Measurements from ENCODE around the gene WT1.
"Not testable (repeated sequence)": the region's sequence is repeated elsewhere in the genome, so short reads cannot be mapped to it uniquely, and the experiment has no call there.

Gene WT1

DNA sequence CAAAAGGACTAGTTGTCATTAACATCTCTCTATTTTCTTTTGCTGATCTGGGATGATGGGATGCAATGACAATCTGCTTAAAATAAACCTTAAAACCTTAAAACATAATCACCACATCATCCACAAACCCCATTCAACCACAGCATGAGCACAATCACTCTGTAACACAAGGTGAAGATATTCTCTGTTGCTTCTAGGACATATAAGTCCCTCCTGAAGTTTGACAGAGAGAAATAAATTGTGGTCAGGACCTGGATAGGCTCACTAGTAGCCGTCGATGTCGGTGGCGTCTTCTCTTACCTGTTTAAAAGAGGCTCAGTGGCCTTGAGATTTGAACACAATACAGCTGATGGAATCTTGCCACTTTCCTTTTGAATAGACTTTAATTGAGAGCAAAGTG is 47.9 kb downstream of the WT1 start:
- DNase-seq (ENCODE audit: low read depth), result no peak

DNA sequence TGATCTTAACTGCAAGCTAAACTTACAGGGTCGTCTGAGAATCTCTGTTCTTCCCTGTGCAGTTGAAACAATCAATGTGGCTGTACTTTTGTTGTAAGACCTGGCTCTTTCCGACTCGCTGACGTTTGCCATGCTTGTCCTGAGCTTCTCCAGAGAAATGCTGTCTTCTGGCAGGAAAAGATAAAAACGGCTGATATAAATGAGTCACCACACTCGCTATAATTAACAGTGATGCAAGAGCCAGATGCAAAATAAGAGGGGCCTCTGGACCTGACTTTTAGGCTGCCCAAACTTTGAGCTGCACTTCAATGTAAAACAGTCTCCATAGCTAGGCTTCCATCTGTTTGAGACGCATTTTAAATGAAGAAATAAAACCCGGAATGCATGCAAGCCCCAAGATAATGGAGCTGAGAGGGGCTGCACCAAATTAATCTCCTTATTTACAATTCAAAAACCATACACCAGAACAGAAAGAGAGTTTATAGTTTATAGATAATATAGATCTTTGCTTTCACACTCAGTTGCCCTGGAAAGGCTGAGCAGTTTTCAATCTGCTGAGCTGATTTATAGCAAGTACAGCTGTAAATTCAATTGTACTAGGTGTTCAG is 48.5 kb downstream of the WT1 start:
- DNase-seq (ENCODE audit: low read depth), result no peak

DNA sequence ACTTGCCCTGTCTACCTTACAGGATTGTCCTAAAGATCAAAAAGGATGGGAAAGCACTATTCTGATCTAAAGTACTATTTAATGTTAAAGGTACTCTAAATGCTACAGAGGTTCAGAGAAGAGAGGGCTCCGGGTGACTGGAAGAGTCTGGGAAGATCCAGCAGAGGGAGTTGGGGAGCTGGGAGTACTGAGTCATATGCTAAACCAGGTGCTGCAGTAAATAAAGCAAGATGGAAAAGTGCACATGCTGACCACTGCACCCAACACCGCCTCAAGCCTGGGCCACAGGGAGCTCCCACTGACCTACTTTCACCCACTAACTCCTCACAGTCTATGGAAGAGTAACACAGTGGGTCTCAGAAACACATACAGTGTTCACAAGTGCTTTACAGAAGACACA is 49.3 kb downstream of the WT1 start:
- DNase-seq (ENCODE audit: low read depth), result no peak

DNA sequence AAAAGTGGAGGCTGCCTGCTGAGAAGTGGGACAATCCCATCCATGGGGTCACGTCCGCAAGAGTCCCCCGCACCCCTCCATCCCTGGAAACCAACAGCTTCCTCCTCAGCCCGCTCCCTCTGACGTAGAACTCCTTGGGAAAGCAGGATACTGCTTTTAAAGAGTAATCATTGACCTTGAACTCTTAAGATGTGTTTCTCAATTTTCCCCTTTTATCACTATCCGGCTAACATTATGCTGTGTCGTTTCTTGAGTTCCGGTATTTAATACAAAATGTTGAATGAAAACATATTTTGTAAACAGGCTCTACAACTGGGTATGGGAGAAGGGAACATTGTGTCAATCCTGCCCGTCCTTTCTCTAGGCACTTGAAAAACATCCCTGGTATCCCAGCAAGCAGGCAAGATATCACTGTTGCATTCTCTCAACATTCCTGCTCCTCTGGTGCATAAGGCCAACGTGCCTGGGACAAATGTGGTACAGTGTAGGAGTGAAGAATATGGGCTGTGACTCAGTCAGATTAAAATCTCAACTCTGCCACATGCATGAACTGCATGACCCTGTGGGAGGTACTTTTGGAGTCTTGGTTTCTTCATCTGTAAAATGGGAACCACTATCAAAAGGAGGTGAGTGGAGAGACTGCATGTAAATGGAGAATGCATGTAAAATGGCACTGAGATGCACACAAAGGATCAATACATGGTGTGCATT is 52.8 kb downstream of the WT1 start:
- no peak for DNase-seq (ENCODE audit: low read depth)

DNA sequence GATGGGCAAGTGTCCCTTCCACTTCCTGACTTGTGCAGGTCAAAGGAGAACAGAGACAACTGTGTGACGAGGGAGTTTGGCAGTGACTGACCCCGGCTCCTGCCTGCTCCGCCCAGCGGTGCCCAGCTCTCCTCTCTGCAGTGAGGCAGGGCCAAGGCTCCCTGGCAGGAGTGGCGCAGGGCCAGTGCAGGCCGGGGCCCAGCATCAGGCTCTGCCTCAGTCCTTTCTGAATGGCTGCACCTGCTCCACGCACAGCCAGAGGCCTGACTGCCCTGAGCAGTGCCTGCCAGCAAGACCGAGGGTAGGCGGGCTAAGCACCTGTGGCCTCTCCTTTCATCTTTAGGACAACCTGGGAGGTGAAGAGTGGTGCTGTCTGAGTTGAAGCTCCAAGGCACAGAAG is 54.2 kb downstream of the WT1 start:
- DNase-seq (ENCODE audit: low read depth), result no peak

DNA sequence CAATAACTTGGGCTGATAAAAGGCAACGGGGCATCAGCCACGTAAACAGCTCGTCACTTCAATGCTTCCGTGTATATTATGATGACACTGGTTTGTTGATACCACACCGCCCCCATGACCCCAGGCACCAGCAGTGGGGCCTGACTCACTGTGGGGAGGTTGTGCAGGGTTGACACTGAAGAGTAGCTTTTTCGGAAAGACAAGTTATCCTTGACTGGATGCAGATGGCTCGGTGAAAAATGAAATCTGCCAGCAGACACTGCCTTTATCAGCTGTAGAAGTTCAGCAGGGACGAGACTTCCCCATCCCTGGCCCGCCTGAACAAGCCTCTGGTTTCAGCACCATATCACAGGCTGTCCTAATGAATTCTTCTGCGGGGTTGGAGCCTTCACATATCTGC is 55.6 kb downstream of the WT1 start:
- DNase-seq (ENCODE audit: low read depth), result no peak

DNA sequence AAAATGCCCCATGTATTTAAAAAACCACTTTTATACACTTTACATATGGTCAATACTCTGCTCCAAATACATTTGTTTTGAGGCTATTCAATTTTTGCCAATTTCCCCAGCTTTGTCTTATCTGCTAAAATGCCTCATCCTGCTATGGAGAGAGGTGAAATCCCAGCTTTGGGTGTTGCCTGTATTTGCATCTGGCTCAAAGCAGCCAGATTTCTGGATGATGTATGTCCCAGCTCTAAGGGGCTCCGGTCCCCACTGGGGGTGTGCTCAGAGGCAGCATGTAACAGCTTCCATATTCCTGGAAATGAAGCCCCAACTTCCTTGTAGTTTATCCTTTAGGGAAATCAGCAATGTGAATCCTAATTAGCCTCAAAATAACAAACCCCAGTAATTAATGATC is 59.5 kb downstream of the WT1 start:
- no peak for DNase-seq (ENCODE audit: low read depth)

DNA sequence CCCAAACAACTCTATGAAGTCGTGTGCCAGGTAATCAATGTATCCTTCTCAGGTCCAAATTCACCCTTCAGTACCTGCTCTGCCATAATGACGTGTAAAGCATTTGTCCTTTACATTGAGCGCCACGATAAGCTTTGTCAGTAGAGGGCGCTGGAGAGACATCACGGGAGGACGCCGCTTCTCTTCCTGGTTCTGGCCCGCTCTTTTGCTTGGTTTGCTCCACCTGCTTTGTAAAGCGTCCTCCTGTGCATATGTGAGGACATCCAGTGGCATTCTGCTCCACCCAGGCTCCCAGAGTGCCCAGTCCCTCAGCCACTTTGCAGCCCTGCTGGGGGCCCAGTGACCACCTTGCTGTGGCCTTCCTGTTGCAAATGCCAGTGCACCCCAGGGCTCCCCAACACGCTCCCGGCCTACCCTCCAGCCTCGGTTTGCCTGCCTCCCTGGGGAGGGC is 61.1 kb downstream of the WT1 start:
- no peak for DNase-seq (ENCODE audit: low read depth)

DNA sequence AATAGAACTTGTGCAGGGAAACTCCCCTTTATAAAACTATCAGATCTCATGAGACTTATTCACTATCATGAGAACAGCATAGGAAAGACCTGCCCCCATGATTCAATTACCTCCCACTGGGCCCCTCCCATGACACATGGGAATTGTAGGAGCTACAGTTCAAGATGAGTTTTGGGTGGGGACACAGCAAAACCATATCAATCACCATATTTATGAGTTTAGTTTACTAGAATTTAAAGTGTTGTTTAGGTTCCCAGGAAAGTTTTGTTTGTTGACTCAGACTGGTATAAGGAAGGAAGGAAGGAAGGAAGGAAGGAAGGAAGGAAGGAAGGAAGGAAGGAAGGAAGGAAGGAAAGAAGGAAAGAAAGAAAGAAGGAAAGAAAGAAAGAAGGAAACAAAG is 65.4 kb downstream of the WT1 start:
- DNase-seq (ENCODE audit: low read depth), result not testable (repeated sequence)

DNA sequence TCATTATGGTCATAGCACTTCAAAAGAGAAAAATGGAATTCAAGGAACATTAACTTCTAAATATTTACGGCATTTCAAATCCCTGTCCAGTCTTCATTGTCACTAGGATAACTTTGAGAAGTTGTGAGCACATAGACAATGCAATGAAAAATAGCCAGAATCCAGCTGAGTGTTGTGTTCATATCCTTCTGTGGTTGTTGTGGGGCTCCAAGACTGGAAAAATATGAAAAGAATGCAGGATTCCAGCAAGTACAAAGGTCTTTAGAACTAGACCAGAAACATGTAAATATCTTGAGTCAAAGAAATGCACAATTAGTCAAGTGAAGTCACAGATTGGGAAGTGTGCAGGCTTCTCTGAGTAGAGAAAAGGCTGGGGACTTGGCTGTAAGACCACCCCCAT is 68.7 kb downstream of the WT1 start:
- peak; percentile 19 for DNase-seq (ENCODE audit: low read depth)

DNA sequence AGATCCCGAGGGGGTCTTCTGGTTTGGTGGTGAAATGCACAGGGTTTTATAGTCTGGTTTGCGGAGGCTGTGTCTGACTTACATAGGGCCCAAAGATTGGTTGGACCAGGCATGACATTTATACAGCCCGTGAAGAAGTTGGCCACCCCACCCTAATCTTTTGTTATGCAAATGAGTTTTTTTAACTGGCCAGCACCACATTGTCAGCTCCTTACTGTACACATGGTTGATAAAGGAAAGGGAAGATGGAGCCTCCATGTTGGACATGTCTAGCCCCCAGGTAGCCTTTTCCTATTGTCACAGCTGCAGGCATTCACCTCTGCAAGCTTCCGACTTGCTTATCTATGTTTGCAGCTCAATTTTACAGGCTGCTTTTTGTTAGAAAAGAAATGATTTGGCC is 70.1 kb downstream of the WT1 start:
- no peak for DNase-seq (ENCODE audit: low read depth)

DNA sequence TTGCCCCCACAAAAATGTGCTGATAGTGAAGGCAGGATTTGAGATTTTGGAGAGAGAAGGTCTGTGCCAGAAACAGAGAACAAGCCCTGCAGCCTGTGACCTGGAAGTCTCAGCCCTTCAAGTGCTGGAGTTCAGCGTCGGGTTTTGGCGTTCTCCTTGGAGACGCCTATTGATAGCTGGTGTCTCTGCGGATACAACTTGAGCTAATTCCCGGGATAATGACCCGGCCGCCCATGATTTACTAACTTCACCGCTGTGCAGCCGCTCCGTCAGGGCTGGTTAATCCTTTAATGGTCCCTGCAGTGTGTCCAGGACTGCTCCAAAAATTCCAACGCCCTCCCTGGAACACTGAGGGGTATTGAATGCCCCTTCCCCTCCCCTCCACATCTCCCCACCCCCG is 76.6 kb downstream of the WT1 start:
- DNase-seq (ENCODE audit: low read depth), result no peak

DNA sequence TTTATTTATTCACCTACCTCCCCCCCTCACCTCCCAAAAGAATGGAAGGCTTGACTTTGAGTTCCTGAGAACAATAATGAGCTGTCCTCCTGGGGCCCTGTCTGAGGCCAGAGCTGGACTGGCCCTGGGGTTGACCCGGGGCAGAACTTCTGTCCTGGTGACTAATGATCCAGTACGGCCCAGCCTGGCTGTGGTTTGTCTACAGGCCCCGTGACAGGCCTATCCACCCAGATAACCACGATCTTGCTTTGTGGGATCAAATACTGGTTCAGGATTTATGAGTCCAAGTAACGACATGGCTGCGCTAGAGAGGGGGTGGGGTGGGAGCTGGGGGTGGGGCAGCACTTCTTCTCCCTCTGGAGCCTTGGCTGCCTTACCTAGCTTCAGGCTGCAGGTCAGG is 81.5 kb downstream of the WT1 start:
- no peak for DNase-seq (ENCODE audit: low read depth)

DNA sequence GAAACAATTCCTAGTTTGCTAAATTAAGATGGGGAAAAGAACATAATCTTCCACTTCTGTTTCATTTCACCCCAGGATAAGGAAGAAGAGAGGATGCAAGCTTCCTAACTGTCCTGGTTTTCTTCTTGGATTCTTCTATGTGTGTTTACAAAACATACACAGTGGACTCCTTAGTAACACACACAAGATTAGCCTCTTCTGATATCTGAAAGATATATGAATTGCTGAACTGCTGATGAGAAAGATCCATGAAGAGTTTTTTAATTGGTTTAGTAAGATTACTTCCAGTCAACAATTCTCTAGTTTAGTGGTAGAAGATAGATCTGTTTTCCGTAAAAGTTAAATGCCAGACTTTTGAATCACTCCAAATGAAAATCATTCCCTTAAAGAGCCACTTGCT is 86.8 kb downstream of the WT1 start:
- DNase-seq (ENCODE audit: low read depth), result no peak

DNA sequence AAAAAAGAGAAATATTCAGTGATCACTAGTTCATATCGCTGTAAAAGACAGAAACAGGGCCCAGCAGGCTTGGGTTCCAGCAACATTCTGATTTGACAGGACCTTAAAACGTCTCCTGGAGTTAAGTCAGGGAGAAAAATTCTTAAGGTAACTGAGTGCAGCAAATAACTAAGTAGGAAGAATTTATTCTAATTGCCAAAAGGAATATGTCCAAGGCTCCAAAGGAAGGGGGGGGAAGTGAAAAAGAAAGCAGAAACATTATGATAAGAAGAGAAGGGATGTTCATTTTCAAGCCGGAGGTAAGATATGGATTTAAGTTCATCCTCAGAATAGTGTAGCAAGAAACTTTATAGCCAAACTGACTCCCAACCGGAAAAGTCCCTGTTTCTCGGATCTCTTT is 90.4 kb downstream of the WT1 start:
- DNase-seq (ENCODE audit: low read depth), result no peak

DNA sequence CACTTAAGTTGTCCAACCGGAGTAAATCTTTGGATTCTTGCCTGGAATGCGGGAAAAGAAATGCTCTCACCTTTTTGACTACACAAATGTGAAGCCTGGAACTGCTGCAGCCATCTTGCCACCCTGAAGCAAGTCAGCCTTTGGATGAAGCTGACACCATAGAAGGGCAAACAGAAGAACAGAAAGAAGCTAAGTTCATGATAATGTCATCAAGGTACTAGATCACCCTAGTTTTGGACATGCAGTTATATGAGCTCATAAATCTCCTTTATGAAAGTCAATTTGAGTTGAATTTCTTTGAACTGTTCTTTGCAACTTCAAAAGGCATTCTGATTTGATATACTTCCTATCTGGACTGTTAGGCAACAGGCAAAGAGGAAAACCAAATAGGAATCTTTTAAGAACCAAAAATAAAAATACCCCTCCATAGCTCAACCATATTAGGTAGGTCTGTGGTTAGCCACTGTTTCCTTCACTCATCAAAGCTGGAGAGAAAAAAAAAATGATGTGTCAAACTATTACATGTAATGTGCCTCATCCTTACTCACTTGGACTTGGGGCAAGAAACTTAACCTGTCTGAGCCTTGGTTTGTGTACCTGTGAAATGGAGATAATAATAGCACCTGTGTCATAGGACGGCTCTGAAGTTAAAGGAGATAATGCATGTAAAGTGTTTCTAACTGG is 91.9 kb downstream of the WT1 start:
- no peak for DNase-seq (ENCODE audit: low read depth)

DNA sequence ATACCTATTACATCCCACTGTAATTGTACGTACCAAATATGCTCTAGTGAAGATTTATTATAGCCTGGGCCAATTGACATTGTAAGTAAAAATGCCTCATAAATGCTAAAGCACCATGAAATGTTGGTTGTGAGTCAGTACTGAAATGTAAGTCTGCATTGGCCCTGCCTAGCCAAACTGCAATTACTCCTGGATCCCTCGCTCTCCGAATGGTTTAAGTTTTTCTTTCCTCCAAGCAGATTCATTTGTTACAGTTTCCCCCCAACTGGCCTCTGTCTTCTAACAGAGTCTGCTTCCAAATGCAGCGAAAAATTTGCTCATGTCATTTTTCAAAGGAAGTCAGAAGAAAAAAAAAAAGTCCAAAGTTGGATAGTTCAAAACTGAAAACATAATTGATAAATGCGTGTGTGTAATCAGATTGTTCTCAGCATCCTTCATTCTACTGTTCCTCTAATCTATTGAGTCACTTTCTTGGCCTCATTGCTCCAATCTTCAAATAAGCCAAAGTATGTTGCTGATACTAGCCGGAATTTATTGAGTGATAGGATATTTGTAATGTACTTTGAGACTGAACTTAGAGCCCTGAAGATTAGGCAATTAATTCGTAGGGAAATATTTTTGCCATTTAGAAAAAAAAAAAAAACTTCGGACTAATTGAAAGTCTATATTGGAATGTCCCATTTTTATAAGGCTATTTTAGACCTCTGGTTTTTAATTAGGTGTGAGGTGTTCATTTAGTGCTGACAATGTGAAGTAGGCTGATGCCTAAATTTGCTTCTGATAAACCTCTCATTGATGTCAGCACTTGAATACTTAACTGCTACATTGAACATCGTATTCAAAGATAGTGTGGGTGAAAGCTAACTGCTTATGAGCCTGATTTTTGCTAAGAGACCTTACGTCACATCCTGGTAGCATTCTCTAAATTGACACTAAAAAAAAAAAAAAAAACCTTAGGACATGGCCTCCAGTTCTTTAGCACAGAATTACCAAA is 93.4 kb downstream of the WT1 start:
- DNase-seq (ENCODE audit: low read depth), result no peak

DNA sequence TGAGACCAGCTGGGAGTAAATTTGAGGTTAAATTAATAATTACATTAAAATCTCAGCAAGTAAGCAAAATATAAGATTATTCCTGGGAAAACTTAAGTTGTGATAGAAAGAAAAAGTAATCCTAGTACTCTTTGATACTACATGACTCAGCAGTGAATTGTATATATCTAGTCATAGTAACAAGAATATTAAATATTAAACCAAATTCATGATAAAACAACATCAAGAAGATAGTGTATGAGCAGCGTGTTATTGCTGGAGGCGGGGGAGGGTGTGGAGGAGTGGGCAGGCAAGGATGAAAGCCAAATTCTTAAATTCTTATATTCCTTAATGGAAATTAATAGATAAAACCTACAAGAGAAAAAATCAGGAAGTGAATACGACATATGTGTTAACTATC is 95.2 kb downstream of the WT1 start:
- DNase-seq (ENCODE audit: low read depth), result no peak

Measured in non-pigmented ciliary epithelial cell (primary cell).